Iris pigment epithelial cell (primary cell): ENCODE results near the gene CELF2.

ENCODE experiments used
- DNase-seq: peaks from one replicate; pipeline ENCODE4 v3.0.0-alpha.2; 2011; ENCODE audit warnings: low read depth

CELF2 gene

DNA sequence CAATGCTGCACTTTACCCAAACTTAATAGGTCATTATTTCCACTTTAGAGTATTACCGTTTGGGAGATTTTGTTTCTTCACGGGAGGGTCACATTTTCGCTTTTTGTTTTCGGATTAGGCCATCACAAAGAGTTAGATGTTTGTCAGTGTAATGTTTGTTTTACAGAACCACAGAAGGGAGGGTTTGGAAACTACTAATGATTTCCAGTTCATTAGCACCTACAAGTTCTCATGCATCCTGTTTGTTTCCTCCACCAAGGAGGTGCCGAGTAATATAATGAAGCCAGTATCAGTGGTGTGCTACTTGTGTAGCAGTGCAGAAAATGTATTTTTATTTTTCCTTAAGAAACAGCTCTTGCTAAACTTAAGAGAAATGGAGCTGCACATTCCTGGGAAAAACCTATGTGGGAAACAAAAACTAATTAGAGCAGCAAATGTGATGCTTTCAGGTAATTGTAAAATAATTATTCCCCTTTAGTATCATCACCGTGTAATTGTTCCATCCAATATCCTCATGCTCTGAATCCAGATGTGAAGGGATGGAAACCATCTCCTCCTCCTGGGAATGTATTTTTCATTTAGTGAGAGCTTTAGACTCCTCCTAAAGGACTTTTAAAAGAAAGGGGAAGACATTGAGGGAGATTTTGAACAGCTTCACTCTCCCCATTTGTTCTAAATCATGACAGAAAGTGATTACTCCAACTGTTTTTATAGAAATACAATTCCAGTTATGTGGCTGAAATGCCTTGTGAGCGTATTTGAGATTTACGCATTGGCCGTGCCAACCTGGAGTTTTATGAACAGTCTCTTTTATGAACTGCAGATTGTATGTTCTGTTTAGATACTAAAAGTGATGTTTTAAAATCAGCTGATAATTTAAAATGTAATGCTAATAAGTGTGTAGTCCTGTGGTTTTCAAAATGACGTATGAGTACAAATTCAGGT, 5.6 kb downstream of the CELF2 start:
- no peak for DNase-seq

DNA sequence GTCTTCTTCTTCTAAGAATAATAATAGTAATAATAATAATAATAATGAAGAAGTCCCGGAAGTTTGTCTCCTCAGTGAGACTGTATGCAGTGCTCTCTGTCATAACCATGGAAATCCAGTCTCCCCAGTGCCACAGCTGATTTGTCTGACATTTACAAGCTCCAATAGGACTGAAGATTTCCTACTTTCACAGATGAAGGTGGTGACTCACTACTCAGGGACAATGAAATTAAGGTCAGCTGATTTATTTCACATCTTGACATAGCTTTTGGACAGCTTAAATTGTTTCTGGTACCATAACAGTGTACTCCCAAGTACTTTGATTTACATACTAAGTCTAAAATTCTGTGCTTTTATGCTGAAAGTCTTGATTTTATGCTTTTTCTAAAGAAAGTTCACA, 6.9 kb downstream of the CELF2 start:
- DNase-seq, result peak; percentile 55

DNA sequence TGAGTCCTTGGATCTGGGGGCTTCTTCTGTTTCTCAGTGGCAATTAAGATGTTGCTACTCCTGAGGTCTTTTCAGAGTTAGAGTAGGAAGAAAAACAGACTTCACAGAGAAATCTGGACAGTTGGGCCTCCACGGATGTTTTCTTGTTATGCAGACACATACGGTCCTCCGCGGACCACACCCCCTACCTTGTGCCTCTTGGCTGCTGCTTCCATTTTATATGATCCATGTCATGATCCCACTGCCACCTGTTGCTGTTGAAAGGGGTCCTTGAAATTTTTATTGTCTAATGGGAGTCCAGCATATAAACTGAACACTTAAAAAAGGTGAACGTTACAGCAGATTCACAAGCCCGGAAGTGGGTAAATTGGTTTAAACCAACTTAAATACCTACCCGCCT, 8.3 kb downstream of the CELF2 start:
- DNase-seq, result no peak

DNA sequence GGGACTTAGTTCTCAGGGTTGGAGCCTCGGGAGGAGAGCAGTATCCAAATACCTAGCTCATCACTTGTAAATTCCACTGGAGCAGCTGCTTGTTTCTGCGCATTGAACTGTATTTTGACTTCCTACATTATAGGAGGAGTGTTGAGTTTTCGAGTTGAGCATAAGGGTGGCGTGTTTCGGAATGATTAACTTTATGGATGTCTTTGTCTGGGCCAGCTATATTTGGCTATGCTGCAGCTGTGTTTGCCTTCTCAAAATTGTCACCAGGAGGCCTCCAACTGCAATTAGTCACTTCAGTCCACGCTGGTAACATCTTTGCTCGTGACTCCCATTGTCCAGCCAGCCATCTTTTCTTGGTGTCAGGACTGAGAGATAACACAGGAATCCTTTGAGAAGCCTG, 9.1 kb downstream of the CELF2 start:
- DNase-seq, result no peak

DNA sequence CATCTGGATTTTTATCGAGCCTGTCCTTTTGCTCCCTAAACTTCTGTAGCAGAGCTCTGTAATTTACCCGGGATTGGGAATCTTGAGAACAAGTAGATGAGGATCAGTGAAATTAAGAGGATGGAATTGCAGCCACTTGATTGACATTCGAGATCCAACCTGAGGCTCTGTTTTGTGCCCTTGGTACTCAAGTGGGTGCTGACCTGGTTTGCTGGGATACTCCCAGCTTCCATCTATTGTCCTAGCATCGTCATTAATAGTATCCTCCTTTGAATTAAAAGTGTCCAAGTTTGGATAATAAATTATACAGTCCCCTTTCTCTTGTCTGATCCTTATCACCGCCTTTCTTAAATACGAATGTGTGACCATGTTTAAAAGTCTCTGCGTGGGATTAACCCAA, 17.1 kb downstream of the CELF2 start:
- DNase-seq, result no peak

DNA sequence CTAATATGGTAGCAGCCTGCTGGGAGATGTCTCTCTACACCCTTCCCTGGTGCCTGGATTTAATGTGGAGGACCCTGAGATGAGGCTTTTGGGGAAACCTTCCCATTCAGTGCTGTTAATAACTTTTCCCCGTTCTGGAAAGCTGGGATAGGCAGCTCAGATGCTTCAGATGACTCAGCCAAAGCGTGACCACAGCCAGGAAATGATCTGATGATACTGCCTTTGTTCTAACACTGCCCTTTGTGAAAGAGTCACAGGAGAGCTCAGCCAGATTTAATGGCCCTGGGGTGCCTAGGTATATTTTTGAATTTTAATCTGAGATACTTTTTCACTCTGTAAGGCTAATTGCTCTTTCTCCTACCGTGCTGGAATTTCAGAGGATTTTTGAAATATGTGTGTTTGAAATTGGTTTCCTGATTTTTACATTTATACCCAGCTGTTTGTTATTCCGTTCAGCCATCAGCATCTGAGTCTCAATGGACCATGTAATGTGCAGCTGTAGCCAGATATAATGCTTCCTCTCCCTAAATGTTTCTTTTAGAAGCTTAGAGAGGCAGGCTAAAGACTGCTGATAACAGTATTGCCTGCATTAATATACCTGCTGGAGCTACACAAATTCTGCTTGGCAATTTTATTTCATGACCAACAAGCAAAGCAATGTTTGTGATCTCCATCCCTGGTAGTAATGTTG, 17.8 kb downstream of the CELF2 start:
- DNase-seq, result peak; percentile 71

DNA sequence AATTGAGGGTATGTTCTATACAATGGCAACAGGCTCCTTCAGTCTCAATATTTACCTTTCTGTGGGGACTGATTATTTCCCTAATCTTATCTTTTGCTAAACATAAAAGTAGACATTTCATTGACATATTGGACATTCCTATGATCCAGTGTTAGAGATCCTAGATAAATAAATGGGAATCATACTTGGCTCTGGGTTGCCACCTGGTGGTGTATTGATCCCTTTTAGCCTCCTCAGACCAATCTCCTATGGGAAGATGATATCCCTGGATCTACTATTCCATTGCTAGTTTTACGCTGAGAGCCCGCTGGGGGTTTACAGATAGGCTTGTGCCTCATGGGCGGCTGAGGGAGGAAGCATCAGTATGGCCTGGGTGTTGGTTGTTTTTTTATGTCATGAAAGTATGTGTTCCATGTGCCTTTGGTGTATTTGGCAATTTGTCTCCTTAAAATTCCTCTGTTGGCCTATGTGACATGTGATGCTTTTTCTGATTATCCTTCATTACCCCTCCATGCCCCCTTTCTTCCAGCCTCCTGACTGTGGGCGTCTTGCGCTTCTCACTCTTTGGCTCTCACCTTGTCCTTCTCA, 18.8 kb downstream of the CELF2 start:
- peak; percentile 55 for DNase-seq

DNA sequence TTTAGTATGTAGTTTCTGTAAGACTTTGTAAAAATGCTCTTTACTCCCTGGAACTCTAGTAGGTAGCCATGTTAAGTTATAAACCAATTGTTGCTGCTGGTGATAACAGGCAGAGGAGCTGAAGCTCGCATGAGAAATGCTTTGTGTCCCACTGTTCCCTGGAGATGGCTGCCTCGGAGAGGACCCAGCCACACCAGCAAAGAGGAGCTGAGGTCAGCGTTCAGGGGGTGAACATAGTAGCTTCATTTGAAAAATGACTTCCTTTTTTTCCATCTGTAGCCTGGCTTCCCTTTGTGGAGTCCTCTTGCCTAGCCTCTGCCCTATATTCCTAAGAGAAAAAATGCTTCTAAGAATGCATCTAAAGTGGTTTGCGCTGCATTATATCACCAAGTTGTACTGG, 20.3 kb downstream of the CELF2 start:
- DNase-seq, result no peak

DNA sequence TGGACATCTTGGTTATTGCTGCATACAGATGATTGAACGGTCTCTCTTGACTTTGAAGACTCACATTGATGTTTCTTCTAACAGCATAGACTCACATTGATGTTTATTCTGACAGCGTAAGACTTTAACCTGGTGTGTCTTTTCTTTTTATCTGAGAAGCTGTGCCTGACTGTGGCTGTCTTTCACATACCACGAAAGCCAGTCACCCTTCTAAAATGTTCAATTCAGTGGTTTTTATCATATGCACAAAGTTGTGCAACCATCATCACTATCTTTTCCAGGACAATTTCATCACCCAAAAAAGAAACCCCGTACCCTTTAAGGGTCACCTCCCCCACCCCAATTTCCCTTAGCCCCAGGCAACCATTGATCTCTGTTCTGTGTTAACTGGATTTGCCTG, 24.7 kb downstream of the CELF2 start:
- DNase-seq, result peak; percentile 23

DNA sequence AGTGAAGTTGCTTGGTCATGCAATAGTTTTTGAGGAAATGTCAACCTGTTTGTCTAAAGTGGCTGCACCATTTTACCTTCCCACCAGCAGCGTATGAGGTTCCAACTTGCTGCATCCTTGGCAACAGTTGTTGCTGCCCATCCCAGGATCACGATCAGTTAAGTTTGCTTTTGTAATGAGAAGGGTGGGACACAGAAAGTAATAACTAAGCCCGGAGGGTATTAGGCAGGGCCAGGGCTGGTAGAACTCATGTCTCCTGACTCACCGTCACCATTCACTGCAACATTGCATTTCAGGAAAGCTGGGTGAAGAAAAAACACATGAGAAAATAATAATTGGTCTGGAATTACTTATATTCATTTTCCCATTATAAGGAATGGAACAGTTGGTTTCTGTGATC, 25.4 kb downstream of the CELF2 start:
- no peak for DNase-seq

DNA sequence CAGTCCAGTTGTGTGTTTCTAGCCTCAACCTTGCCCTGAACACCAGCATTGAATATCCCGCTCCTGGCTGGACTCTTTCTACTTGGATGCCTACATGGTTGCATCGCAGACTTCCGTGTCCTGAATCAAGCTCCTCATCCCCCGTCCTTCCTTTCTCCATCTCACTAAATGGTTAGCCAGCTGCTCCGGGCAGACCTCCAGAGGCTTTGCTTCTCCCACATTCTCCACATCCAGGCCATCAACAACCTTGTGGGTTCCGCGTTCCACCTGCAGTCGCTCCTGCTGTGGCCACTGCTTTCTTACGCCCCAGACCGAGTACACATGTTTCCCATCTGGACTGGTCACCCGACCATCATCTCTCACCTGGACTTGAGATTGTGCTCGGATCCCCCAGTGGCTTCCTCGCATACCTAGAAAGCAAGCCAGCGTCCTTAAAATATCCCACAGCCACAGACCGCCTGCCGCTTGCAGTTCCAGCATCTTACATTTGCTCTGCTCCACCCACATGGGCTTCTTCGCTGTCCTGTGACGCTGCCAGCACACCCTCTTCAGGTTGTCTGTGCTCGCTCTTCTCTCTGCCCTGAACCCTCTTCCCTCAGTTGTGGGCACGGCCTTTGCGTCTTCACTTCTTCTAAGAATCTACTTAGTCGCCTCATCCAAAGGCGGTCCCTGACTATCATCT, 25.9 kb downstream of the CELF2 start:
- no peak for DNase-seq

DNA sequence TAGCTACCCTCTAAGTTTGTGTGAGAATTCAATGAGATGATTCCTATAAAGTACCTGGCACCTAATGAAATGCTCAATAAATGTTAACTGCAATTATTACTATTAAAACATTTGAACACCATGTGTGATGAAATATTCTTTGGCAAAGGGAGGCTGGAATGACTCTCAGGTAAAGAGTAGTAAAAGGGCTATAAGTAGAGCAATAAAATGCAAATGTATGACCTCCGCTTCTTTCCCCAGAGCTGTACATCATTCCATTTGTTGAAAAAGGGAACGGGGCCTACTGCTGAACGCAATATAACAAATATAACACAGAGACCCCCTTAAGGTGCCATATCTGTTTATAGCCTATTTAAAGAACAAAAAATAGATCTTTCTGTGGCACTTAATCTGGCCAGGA, 27.8 kb downstream of the CELF2 start:
- no peak for DNase-seq

DNA sequence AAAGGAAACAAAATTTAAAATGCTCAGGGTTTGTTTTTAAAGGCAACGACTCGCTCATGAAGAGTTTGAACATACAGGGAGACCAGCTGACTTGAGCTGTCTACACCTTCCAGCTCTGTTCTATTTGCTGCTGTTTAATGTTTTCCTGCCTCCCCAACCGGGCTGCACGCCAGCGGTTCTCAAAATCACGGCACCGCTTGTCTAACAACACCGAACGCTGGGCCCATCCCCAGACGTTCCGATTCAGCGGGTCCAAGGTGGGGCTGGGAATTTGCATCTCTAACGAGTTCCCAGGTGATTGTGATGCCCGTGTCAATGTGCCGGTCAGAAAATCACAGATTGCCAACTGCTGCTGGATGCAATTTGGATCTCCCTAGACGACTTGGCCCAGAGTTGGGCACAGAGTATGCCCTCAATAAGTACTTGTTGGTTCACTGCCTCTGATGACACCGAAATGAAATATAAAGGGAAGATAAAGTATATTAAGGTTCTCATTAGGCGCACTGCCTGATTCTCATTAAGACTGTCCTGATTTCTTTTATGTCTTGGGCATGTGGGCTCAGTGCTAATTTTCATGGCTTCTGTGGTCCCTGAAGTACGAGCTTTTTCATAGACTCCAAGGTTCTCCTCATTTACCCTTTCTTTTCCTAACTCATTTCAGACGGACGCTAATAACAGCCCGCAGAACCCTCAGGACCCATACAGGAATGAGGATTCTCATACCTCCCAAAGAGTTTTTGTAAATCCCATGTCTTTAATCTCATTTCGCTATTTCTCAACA, 28.5 kb downstream of the CELF2 start:
- DNase-seq, result no peak

DNA sequence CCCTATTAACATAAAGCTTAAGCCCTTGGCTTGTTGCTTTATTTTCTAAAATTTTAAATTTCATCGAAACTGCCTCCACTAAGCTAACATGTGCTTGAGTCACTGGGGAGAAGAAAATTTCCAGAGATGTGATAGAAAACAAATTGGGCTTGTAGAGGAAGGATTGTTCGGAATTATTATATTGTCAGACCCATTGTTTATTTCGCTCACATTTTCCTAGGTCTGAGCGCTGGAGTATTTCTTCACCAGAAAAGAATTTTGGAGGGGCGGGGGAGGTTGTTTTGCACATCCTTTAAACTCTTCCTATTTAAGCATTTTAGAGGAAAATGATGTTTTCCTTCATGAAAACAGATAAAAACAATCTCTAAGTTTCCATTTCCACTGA, 29.1 kb downstream of the CELF2 start:
- DNase-seq, result no peak

DNA sequence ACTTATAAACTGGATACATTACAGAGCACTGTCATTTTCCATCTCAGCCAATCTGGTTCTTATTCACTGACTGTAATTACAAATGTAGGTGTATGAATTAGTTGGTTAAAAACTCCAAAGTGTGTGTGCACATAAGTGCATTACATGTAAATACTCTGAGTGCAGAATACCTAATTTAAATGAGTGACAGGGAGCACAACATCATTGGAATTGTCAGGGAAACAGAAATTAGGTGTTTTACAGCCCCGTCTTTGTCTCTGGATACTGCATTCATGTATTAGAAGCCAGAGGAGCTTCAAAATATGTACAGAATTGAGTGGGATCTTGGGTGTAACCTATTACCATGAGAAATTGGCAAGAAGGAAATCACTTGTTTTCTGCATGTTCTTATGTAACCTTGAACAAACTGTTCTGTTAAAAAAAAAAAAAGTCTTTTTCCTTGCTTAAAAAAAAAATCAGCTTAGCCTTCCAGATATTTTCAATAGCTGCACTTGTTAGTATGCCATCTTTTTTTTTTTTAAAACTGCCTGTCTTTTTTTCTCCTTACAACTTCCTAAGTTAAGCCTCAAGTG, 31.1 kb downstream of the CELF2 start:
- no peak for DNase-seq

DNA sequence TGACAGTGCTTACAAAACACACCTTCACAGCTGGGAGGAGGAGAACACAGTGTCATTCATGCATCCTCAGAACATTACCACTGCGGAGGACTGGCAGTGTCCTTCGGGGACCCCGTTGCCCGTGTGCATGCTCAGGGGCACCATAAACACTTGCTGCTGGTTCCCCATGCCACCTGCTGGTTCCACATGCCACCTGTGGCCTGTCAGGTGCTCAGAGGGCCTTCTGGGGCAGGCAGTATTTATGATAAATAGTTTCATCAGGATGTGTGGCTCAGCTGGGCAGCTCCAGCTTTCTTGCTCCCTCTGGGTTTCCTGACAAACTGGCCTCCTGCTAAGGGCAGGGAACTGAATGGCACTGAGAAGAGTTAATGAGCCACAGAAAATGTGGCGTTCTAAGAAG, 32.1 kb downstream of the CELF2 start:
- no peak for DNase-seq

DNA sequence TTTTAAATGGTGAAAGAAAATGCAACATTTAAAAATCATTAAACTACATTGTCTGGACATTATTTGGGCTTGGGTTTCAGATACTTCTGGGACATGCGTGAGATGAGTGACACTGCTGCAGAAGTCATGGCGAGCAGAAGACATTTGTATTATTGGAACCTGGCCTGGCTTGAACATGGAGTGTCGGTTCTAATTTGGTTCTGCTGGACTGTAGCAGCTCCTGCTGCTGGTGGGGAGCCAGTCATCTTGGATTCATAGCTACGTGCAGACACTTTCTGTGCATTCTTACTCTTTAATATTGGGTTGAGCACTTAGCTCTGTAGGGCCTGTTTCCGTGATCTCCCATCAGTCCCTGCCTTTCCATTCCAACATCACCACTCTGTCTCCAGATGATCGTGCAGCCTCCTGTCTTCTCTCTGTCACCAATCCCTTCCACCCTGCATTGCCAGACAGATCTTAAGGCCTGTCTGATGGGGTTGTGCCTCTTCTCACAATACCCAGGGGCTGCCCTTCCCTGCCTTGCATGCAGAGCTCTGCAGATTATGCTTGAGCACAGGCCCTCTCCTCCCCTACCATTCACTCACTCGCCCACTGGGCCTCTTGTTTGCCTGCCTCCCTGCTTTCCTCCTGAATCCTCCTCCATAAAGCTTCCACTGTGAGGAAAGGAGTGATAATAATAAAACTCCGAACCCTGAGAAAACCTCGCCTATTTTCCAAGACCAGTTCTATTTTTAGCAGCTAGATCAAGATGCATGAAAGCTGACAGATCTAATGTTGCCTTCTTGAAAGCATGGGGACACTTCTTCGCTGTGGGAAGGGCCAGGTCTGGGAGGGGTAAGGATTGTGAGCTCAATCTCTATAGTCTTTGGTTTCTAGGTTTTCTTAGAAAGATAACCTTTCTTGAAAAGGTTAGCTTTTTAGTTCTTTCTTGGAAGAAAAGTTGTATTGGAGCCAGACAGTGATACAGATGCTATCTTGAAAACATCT, 32.9 kb downstream of the CELF2 start:
- DNase-seq, result no peak

DNA sequence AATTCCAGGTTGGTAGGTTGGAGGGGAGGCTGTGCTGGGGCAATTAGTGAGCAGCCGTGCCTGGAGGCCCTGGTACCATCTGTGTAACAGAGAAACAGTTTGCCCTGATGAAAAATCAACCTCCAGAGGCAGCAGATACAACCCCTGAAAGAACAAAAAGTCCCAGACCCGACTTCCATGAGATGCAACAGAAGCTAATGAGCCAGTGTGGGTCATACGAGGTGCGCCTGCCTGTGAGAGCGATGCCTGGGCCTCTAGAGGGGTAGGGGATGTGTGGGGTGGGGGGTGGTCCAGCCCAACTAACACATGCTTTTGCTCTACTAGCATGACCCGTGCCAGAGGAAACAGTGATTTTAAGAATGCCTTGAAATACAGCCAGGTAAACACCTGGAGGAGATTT, 39.3 kb downstream of the CELF2 start:
- no peak for DNase-seq

DNA sequence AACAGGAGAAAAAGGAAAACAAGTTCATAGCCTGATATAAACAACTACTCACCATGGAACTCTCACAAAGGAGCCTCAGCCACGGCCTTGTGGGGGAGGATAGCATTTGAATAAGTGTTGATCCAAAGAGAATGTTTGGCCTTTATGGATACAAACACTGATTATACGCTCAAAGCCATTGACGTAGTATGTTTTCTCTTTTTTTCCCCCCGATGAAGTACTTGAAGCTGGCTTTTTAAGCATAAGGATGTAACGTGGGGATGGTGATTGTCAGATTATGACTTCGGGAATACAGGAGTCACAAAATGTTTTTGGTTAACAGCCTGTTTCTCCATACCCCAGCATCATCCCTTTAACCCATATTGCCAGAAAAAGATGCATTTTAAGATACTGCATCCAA, 39.8 kb downstream of the CELF2 start:
- no peak for DNase-seq

DNA sequence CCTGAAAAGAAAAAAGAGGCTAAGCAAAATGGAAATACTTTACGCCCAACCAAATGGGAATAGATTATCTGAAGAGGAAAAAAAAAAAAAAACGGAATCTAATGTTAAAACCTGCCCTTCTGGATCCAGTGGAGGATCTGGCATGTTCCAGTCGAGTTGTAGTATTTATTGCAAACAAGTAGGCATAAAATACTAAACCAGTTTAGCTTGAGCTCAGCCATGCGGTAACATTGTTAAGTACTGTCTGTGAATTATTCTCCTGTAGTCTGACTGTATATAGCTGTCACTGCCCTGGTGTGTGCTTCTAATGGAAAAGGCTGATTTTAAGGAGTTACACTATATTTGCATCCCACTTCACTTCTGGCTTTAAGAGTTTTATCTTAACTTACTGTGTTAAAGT, 40.3 kb downstream of the CELF2 start:
- DNase-seq, result no peak
